GF-D8 (cell line): ENCODE data around the gene CSNK2A3.
"Not testable (repeated sequence)": the region's sequence is repeated elsewhere in the genome, so short reads cannot be mapped to it uniquely, and the experiment has no call there.

ENCODE experiments used
- DNase-seq: peaks from one replicate; lab custom pipeline; 2025; lab: John Stamatoyannopoulos, UW

The CSNK2A3 gene

GRCh38 chr11:11352878-11353277, at the start of gene CSNK2A3:
TSS of gene CSNK2A3 (minus strand) at chr11:11353250. CDS start at chr11:11353119, 131 bp downstream.
- DNase-seq, result not testable (repeated sequence)

- DNase-seq, result no peak
Measured at GRCh38 chr11:11401960-11402535, 49.0 kb upstream of the CSNK2A3 start.

GRCh38 chr11:11400635-11401232, 47.7 kb upstream of the CSNK2A3 start:
- no peak for DNase-seq

GRCh38 chr11:11400121-11400520, 47.1 kb upstream of the CSNK2A3 start:
- no peak for DNase-seq

- no peak for DNase-seq
Measured at GRCh38 chr11:11397781-11398180, 44.7 kb upstream of the CSNK2A3 start.

- no peak for DNase-seq
Measured at GRCh38 chr11:11397036-11397415, 44.0 kb upstream of the CSNK2A3 start.

- DNase-seq, result no peak
Measured at GRCh38 chr11:11396301-11397035, 43.4 kb upstream of the CSNK2A3 start.

GRCh38 chr11:11395126-11395525, 42.1 kb upstream of the CSNK2A3 start:
- DNase-seq, result no peak

GRCh38 chr11:11394241-11394640, 41.2 kb upstream of the CSNK2A3 start:
- DNase-seq, result no peak

GRCh38 chr11:11391796-11392463, 38.9 kb upstream of the CSNK2A3 start:
- no peak for DNase-seq

- no peak for DNase-seq
Measured at GRCh38 chr11:11391169-11391568, 38.1 kb upstream of the CSNK2A3 start.

- no peak for DNase-seq
Measured at GRCh38 chr11:11390068-11390771, 37.2 kb upstream of the CSNK2A3 start.

GRCh38 chr11:11389238-11389637, 36.2 kb upstream of the CSNK2A3 start:
- no peak for DNase-seq

- no peak for DNase-seq
Measured at GRCh38 chr11:11387622-11388305, 34.7 kb upstream of the CSNK2A3 start.

GRCh38 chr11:11387207-11387606, 34.2 kb upstream of the CSNK2A3 start:
- DNase-seq, result no peak

GRCh38 chr11:11384829-11385228, 31.8 kb upstream of the CSNK2A3 start:
- no peak for DNase-seq

GRCh38 chr11:11383995-11384394, 30.9 kb upstream of the CSNK2A3 start:
- no peak for DNase-seq

- DNase-seq, result no peak
Measured at GRCh38 chr11:11382858-11383532, 29.9 kb upstream of the CSNK2A3 start.

- no peak for DNase-seq
Measured at GRCh38 chr11:11381471-11382105, 28.5 kb upstream of the CSNK2A3 start.

GRCh38 chr11:11380883-11381282, 27.8 kb upstream of the CSNK2A3 start:
- DNase-seq, result no peak

- DNase-seq, result no peak
Measured at GRCh38 chr11:11380340-11380739, 27.3 kb upstream of the CSNK2A3 start.
